ENCODE results near the gene KIRREL3.

- no peak for TF ChIP-seq CTCF (IDR thresholded peaks at IDR 0.05)
- TF ChIP-seq EP300 (IDR thresholded peaks at IDR 0.05): no peak
- TF ChIP-seq POLR2A (IDR thresholded peaks at IDR 0.05): no peak
Observed at GRCh38 chr11:126839496-126839895, 161.1 kb downstream of the KIRREL3 start.

Measured in ovary (tissue), 3 donors.